HEK293T (cell line): ENCODE data around the gene ZSCAN5A.

Experiments
- ARNT ChIP-seq: fragments of 450-650 bp; IDR thresholded peaks from 2 replicates; pipeline ENCODE4 v1.6.1; 2017; ENCODE audit warnings: mild to moderate bottlenecking
- BHLHE40 ChIP-seq: fragments of 450-650 bp; IDR thresholded peaks from 2 replicates; pipeline ENCODE4 v1.6.1; 2016; ENCODE audit warnings: mild to moderate bottlenecking, moderate library complexity, borderline replicate concordance
- FOXA1 ChIP-seq: fragments of 450-650 bp; IDR thresholded peaks from 2 replicates; pipeline ENCODE4 v1.6.1; 2016; ENCODE audit warnings: mild to moderate bottlenecking
- FOXK2 ChIP-seq: fragments of 450-650 bp; IDR thresholded peaks from 2 replicates; pipeline ENCODE4 v1.6.1; 2016; ENCODE audit warnings: mild to moderate bottlenecking
- FOXM1 ChIP-seq: fragments of 450-650 bp; IDR thresholded peaks from 2 replicates; pipeline ENCODE4 v1.6.1; 2017; ENCODE audit warnings: mild to moderate bottlenecking, borderline replicate concordance
- LEF1 ChIP-seq: fragments of 450-650 bp; IDR thresholded peaks from 2 replicates; pipeline ENCODE4 v1.6.1; 2017; ENCODE audit warnings: mild to moderate bottlenecking, borderline replicate concordance
- NFRKB ChIP-seq: fragments of 450-650 bp; IDR thresholded peaks from 2 replicates; pipeline ENCODE4 v1.6.1; 2016; ENCODE audit warnings: mild to moderate bottlenecking, moderate library complexity
- PKNOX1 ChIP-seq: fragments of 450-650 bp; IDR thresholded peaks from 2 replicates; pipeline ENCODE4 v1.6.1; 2016
- SP1 ChIP-seq: fragments of 450-650 bp; IDR thresholded peaks from 2 replicates; pipeline ENCODE4 v1.6.1; 2017
- SUZ12 ChIP-seq: fragments of 450-650 bp; IDR thresholded peaks from 2 replicates; pipeline ENCODE4 v1.6.1; 2016; ENCODE audit warnings: mild to moderate bottlenecking
- TARDBP ChIP-seq: fragments of 450-650 bp; IDR thresholded peaks from 2 replicates; pipeline ENCODE4 v1.6.1; 2016
- ZNF384 ChIP-seq: fragments of 450-650 bp; IDR thresholded peaks from 2 replicates; pipeline ENCODE4 v1.6.1; 2016

GRCh38 chr19:56308792-56309191 is 5.8 kb downstream of the ZSCAN5A start:
- no peak for TF ChIP-seq PKNOX1
- no peak for TF ChIP-seq FOXM1
- no peak for TF ChIP-seq FOXK2
- no peak for TF ChIP-seq BHLHE40
- no peak for TF ChIP-seq SP1
- TF ChIP-seq NFRKB = no peak
- no peak for TF ChIP-seq ARNT
- no peak for TF ChIP-seq FOXA1
- no peak for TF ChIP-seq LEF1
- no peak for TF ChIP-seq ZNF384
- TF ChIP-seq SUZ12 = no peak
- TF ChIP-seq TARDBP = no peak
